HL-60 (cell line): ENCODE data around the gene SLC16A7.

Experiments used
- CTCF ChIP-seq: IDR thresholded peaks from one replicate; pipeline ENCODE4 v1.5.1; 2011; ENCODE audit warnings: low read length, control low read depth, inconsistent platforms; ENCODE audit not compliant: insufficient read depth
- POLR2AphosphoS5 ChIP-seq: IDR thresholded peaks from 2 replicates; pipeline ENCODE4 v1.6.1; 2012; ENCODE audit warnings: low read depth

- no peak for TF ChIP-seq POLR2AphosphoS5
- TF ChIP-seq CTCF = no peak
These were observed 114.3 kb downstream of the SLC16A7 start for GRCh38 chr12:59710004-59710628.
